K562 (cell line): ENCODE results near the gene NR1H2. TPM values are rescaled to one million over a fixed set of nuclear protein-coding genes. Genes with fewer than 3 reads are reported as not detected.

ENCODE experiments used
- CHD4 ChIP-seq: fragments of 200-600 bp; sonication (generic); IDR thresholded peaks from 3 replicates; pipeline ENCODE4 v1.6.1; 2012; ENCODE audit warnings: low read depth, mild to moderate bottlenecking, mixed read lengths, low read length, inconsistent platforms; ENCODE audit not compliant: insufficient read depth, insufficient replicate concordance, poor library complexity, severe bottlenecking
- CREBBP ChIP-seq: IDR thresholded peaks from one replicate; pipeline ENCODE4 v1.6.1; 2012; ENCODE audit warnings: low read depth, mild to moderate bottlenecking, control low read depth, inconsistent platforms, low read length
- DEAF1 ChIP-seq: fragments of 450-650 bp; formaldehyde crosslinking; IDR thresholded peaks from 2 replicates; pipeline ENCODE4 v1.4.0; 2020; ENCODE audit warnings: mild to moderate bottlenecking, moderate library complexity
- DMBX1 ChIP-seq: fragments of 250-450 bp; sonication (Bioruptor Pico); IDR thresholded peaks from 2 replicates; pipeline ENCODE4 v1.8.0; 2022; ENCODE audit warnings: inconsistent platforms, mild to moderate bottlenecking, moderate library complexity, borderline replicate concordance
- ETV5 ChIP-seq: sonication (generic); formaldehyde crosslinking; IDR thresholded peaks from 2 replicates; pipeline ENCODE4 v1.4.0; 2020; ENCODE audit warnings: low read depth, mild to moderate bottlenecking, missing genetic modification reagents
- HDAC1 ChIP-seq, 2 experiments: fragments of 450-650 bp; IDR thresholded peaks; 2 replicates each; pipeline ENCODE4 v1.6.1; 2016 to 2017; ENCODE audit warnings: inconsistent platforms in 1 of 2, mild to moderate bottlenecking in 1 of 2, moderate library complexity in 1 of 2
- RBM15 ChIP-seq: fragments of 200-400 bp; formaldehyde crosslinking; IDR thresholded peaks from 2 replicates; pipeline ENCODE4 v1.6.1; 2018; ENCODE audit warnings: mild to moderate bottlenecking, low read length, moderate library complexity; ENCODE audit not compliant: insufficient read depth
- SETDB1 ChIP-seq: IDR thresholded peaks from one replicate; pipeline ENCODE4 v1.6.1; 2012; ENCODE audit warnings: low read length, control low read depth, inconsistent platforms
- SP1 ChIP-seq: sonication (generic); formaldehyde crosslinking; IDR thresholded peaks from 2 replicates; pipeline ENCODE4 v1.8.1; 2022; ENCODE audit warnings: mild to moderate bottlenecking, missing genetic modification reagents
- TEAD1 ChIP-seq, 2 experiments: fragments of 450-650 bp in 1 of 2; sonication (generic) in 1 of 2; formaldehyde crosslinking; IDR thresholded peaks; 2 replicates each; pipeline versions ENCODE4 v1.4.0 to v1.8.0; 2020 to 2022; ENCODE audit warnings: mild to moderate bottlenecking in 2 of 2, missing genetic modification reagents in 1 of 2
- USF1 ChIP-seq: sonication (generic); formaldehyde crosslinking; IDR thresholded peaks from 2 replicates; pipeline ENCODE4 v1.9.0; 2022; ENCODE audit warnings: mild to moderate bottlenecking, missing genetic modification reagents
- ZEB2 ChIP-seq: fragments of 450-650 bp; IDR thresholded peaks from 2 replicates; pipeline ENCODE4 v1.6.1; 2016
- ZKSCAN1 ChIP-seq: fragments of 150-350 bp; IDR thresholded peaks from 2 replicates; pipeline ENCODE4 v1.6.1; 2016; ENCODE audit warnings: low read depth, low read length
- ZNF197 ChIP-seq: fragments of 200-800 bp; sonication (Bioruptor generic); IDR thresholded peaks from 2 replicates; pipeline ENCODE4 v1.6.1; 2016; ENCODE audit warnings: low read depth, missing genetic modification characterization, missing compliant biosample characterization
- ZNF407 ChIP-seq: fragments of 450-650 bp; IDR thresholded peaks from 2 replicates; pipeline ENCODE4 v1.6.1; 2016; ENCODE audit warnings: low read depth
- polyA plus RNA-seq, 8 experiments: library from polyadenylated mRNA; depleted of rRNA in 4 of 8; stranded (reverse) in 5 of 8; unstranded in 3 of 8; fragments of >200 nt; fragmentation: Nextera tagmentation in 2 of 8; fragmentation: Illumina TruSeq in 1 of 8; extraction: Ambion mirVana in 2 of 8; extraction: Trizol in 1 of 8; gene quantifications; 2 replicates each; pipeline versions ENCODE4 v1.2.1 to v1.2.3, GENCODE V29; 2011 to 2014; ENCODE audit warnings: inconsistent platforms in 1 of 8, missing spikeins in 1 of 8
- total RNA-seq, 7 experiments: library from RNA; depleted of rRNA in 6 of 7; stranded (reverse); fragments of >200 nt in 6 of 7; fragmentation: Illumina TruSeq in 2 of 7; extraction: Trizol in 2 of 7; gene quantifications; 2 replicates each; pipeline versions ENCODE4 v1.2.1 to v1.2.3, GENCODE V29; 2011 to 2021; ENCODE audit warnings: low replicate concordance in 1 of 7

NR1H2 gene
- total and polyA plus RNA-seq, 9 of the 15 experiments (the other 6 are each of a cell fraction or from before 2014, with no cell fraction given), result 0.11 to 73.8 (median 24.0) TPM

GRCh38 chr19:50414864-50415660 is 38.8 kb downstream of the NR1H2 start (continued):
- no peak for TF ChIP-seq ZNF407
- TF ChIP-seq SP1 (CRISPR knock-in tag), result peak; percentile 70
- no peak for TF ChIP-seq CREBBP
- TF ChIP-seq ZNF197 (CRISPR knock-in tag), result no peak
- no peak for TF ChIP-seq RBM15
- 0 out of 2 replicates have a peak, but pooled peaks have one; percentile 26 for TF ChIP-seq ZKSCAN1
- TF ChIP-seq ETV5 (CRISPR knock-in tag), result 0 out of 2 replicates have a peak, but pooled peaks have one; percentile 7
- no peak for TF ChIP-seq CHD4
- no peak for TF ChIP-seq DEAF1 (CRISPR knock-in tag)
- peak in 1 of 2 experiments; percentile 68; a peak in 2 of 4 replicates for TF ChIP-seq HDAC1 (IDR thresholded peaks at IDR 0.05)
- no peak; the same call in 1 of the 2 replicates for TF ChIP-seq ZEB2
- TF ChIP-seq DMBX1 (CRISPR knock-in tag), result no peak
- TF ChIP-seq USF1 (CRISPR knock-in tag), result peak; percentile 53
- TF ChIP-seq SETDB1, result no peak
- 0 out of 4 replicates have a peak, but pooled peaks of 1 of the 2 experiments have one; percentile 22 for TF ChIP-seq TEAD1 (CRISPR knock-in tag; IDR thresholded peaks at IDR 0.05)
